ENCODE data around the gene RALGPS1.

The RALGPS1 gene

DNA sequence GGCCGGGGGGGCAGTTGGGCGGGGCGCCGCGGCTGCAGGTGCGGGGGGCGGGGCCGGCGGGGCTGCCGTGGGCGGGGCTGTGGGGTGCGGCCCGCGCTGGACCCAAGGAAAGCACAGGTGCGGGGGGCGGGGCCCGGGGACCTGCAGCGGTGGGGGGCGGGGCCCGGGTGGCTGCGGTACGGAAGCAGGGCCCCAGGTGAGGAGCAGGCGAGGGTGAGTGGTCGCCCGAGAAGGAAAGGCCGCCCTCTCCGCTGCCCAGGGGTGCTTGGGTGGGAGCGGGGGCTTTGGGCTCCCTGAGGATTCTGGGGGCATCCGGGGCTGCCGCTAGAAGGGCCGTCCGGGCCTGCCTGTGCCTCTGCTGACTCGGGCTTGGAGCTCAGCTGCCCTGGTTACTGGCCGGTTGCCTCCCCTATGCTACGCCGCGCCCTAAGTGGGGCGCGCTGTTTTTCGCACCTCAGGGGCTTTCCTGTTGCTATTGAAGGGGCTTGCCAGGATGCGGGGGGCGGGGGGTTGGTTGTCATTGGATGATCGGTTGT, 767 bp downstream of the RALGPS1 start:
- TF ChIP-seq SP2 (tag by site-specific recombination; IDR thresholded peaks at IDR 0.05) (peak; percentile 20; the same call in 1 of the 2 replicates), ZNF335 (tag by site-specific recombination; conservative IDR thresholded peaks at IDR 0.05) (peak; percentile 87), ZNF404 (tag by site-specific recombination; IDR thresholded peaks at IDR 0.05) (no peak), GLI2 (tag by site-specific recombination; IDR thresholded peaks at IDR 0.05; ENCODE audit: borderline replicate concordance, low read depth) (no peak), KLF9 (tag by site-specific recombination; IDR thresholded peaks at IDR 0.05; ENCODE audit: low read depth) (peak; percentile 61; the same call in 1 of the 2 replicates), WT1 (tag by site-specific recombination; IDR thresholded peaks at IDR 0.05) (no peak), PATZ1 (tag by site-specific recombination; IDR thresholded peaks at IDR 0.05) (peak; percentile 20; the same call in 1 of the 2 replicates), ZNF76 (tag by site-specific recombination; IDR thresholded peaks at IDR 0.05; ENCODE audit: borderline replicate concordance, low read depth) (peak; percentile 33; the same call in 1 of the 2 replicates)
- no peaks in the 10 kb centered on the region for H3K36me3 ChIP-seq (ENCODE audit: control insufficient read depth in 2 of 2, insufficient read depth in 1 of 2, low read length in 2 of 2)
- H3K4me3 ChIP-seq (ENCODE audit: low read depth, low read length): peak overlapping the region; percentile 56
- H3K4me1 ChIP-seq (ENCODE audit: control insufficient read depth, insufficient read depth, low read length): no peaks in the 10 kb centered on the region; the same call in 1 of the 2 replicates
- H3K9me3 ChIP-seq (ENCODE audit: control insufficient read depth, insufficient read depth, low read depth, low read length): no peaks in the 10 kb centered on the region
- CTCF ChIA-PET: interaction anchor here (1.7 kb wide), 1 partner anchor 25 kb away, joined by 8 read pairs; no protein-coding TSS in a partner anchor
- POLR2A ChIA-PET: interaction anchor here (1.4 to 1.5 kb wide), 7 partner anchors 22 to 536 kb away, joined by 3 to 7 read pairs (median 5); partner anchors contain the start of genes LRSAM1, RPL12, SLC2A8 and ZBTB43
- H3K27ac ChIP-seq (ENCODE audit: extremely low read depth, low read depth, low read length): no peak overlapping the region

- 0 out of 2 replicates have a peak overlapping the region, but pooled peaks have one; percentile 56 for H3K4me3 ChIP-seq (ENCODE audit: low read depth, low read length)
- no peaks in the 10 kb centered on the region; the same call in 1 of the 2 replicates for H3K4me1 ChIP-seq (ENCODE audit: control insufficient read depth, insufficient read depth, low read length)
- H3K9me3 ChIP-seq (ENCODE audit: control insufficient read depth, insufficient read depth, low read depth, low read length): no peaks in the 10 kb centered on the region
- no peak overlapping the region for H3K27ac ChIP-seq (ENCODE audit: extremely low read depth, low read depth, low read length)
- ChIA-PET POLR2A (interaction anchor here (1.5 kb wide), 1 partner anchor 22 kb away, joined by 3 read pairs; no protein-coding TSS in a partner anchor), CTCF (interaction anchor here (0.5 to 0.6 kb wide), 2 partner anchors 12 to 32 kb away, joined by 5 to 6 read pairs; no protein-coding TSS in a partner anchor)
- no peaks in the 10 kb centered on the region for H3K36me3 ChIP-seq (ENCODE audit: control insufficient read depth in 2 of 2, insufficient read depth in 1 of 2, low read length in 2 of 2)
- TF ChIP-seq, protein P1, sequence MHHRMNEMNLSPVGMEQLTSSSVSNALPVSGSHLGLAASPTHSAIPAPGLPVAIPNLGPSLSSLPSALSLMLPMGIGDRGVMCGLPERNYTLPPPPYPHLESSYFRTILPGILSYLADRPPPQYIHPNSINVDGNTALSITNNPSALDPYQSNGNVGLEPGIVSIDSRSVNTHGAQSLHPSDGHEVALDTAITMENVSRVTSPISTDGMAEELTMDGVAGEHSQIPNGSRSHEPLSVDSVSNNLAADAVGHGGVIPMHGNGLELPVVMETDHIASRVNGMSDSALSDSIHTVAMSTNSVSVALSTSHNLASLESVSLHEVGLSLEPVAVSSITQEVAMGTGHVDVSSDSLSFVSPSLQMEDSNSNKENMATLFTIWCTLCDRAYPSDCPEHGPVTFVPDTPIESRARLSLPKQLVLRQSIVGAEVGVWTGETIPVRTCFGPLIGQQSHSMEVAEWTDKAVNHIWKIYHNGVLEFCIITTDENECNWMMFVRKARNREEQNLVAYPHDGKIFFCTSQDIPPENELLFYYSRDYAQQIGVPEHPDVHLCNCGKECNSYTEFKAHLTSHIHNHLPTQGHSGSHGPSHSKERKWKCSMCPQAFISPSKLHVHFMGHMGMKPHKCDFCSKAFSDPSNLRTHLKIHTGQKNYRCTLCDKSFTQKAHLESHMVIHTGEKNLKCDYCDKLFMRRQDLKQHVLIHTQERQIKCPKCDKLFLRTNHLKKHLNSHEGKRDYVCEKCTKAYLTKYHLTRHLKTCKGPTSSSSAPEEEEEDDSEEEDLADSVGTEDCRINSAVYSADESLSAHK (tag by site-specific recombination; IDR thresholded peaks at IDR 0.05): no peak
- TF ChIP-seq MZF1 (tag by site-specific recombination; IDR thresholded peaks at IDR 0.05; ENCODE audit: borderline replicate concordance) (no peak), ZNF416 (tag by site-specific recombination; IDR thresholded peaks at IDR 0.05) (no peak), ZNF335 (tag by site-specific recombination; conservative IDR thresholded peaks at IDR 0.05) (peak; percentile 22)
Measured at GRCh38 chr9:126915846-126916543, 1.4 kb downstream of the RALGPS1 start.

DNA sequence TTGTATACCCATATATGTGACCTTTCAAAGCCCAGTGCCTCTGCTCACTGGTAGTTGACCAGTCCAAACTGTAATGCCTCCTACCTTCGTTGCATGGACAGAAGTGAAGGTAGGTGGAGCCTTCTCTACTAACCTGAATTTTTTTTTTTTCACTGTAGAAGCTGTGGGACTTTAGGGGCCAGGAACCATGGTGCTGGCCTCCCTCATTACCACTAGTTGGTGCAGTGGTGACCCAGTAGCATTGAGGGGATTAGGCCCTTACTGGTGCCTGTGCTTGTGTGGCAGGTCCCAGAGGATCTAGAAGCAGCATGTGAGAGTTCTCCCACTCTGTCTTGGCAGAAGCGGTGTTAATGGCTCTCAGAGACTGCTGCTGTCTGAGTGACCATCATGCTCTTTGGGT, 2.3 kb downstream of the RALGPS1 start:
- H3K27ac ChIP-seq (ENCODE audit: extremely low read depth, low read depth, low read length): no peak overlapping the region
- no peaks in the 10 kb centered on the region for H3K9me3 ChIP-seq (ENCODE audit: control insufficient read depth, insufficient read depth, low read depth, low read length)
- no peaks in the 10 kb centered on the region; the same call in 1 of the 2 replicates for H3K4me1 ChIP-seq (ENCODE audit: control insufficient read depth, insufficient read depth, low read length)
- no peak overlapping the region for H3K4me3 ChIP-seq (ENCODE audit: low read depth, low read length)
- TF ChIP-seq ZNF426 (tag by site-specific recombination; IDR thresholded peaks at IDR 0.05) (no peak), ZBTB48 (tag by site-specific recombination; IDR thresholded peaks at IDR 0.05) (peak; percentile 65)
- TF ChIP-seq, protein P2, sequence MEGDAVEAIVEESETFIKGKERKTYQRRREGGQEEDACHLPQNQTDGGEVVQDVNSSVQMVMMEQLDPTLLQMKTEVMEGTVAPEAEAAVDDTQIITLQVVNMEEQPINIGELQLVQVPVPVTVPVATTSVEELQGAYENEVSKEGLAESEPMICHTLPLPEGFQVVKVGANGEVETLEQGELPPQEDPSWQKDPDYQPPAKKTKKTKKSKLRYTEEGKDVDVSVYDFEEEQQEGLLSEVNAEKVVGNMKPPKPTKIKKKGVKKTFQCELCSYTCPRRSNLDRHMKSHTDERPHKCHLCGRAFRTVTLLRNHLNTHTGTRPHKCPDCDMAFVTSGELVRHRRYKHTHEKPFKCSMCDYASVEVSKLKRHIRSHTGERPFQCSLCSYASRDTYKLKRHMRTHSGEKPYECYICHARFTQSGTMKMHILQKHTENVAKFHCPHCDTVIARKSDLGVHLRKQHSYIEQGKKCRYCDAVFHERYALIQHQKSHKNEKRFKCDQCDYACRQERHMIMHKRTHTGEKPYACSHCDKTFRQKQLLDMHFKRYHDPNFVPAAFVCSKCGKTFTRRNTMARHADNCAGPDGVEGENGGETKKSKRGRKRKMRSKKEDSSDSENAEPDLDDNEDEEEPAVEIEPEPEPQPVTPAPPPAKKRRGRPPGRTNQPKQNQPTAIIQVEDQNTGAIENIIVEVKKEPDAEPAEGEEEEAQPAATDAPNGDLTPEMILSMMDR (tag by site-specific recombination; IDR thresholded peaks at IDR 0.05): peak; percentile 41; the same call in 1 of the 2 replicates
- no peaks in the 10 kb centered on the region for H3K36me3 ChIP-seq (ENCODE audit: control insufficient read depth in 2 of 2, insufficient read depth in 1 of 2, low read length in 2 of 2)
- POLR2A ChIA-PET: interaction anchor here (1.5 kb wide), 1 partner anchor 21 kb away, joined by 3 read pairs; no protein-coding TSS in a partner anchor
- CTCF ChIA-PET: interaction anchor here (0.5 to 1.4 kb wide), 8 partner anchors 10 to 298 kb away, joined by 3 to 6 read pairs (median 3); no protein-coding TSS in a partner anchor
